ENCODE measurements around the gene ADCK2.

Gene ADCK2

GRCh38 chr7:140638173-140638791 is 34.5 kb upstream of the ADCK2 start:
- H3K9ac ChIP-seq (ENCODE audit: low read length), result no peak overlapping the region
- no peaks in the 10 kb centered on the region for H3K79me2 ChIP-seq (ENCODE audit: insufficient read depth, low read length)
- H3K4me3 ChIP-seq (ENCODE audit: low read depth, low read length, poor library complexity, severe bottlenecking), result no peak overlapping the region
- H2AFZ ChIP-seq (ENCODE audit: low read length), result no peak overlapping the region
- H3K9me3 ChIP-seq (ENCODE audit: low read length), result no peaks in the 10 kb centered on the region
- TF ChIP-seq CTCF (IDR thresholded peaks at IDR 0.05; ENCODE audit: low read length), result no peak
- TF ChIP-seq EZH2 (IDR thresholded peaks at IDR 0.05; ENCODE audit: borderline replicate concordance, low read length), result no peak
- peaks cover 11% of the 10 kb centered on the region; the same call in 1 of the 2 replicates for H3K27me3 ChIP-seq (ENCODE audit: insufficient read depth, low read length)
- H3K36me3 ChIP-seq (ENCODE audit: insufficient read depth, low read length), result no peaks in the 10 kb centered on the region
- H3K4me2 ChIP-seq (ENCODE audit: low read length), result no peak overlapping the region
- no peak overlapping the region for H3K27ac ChIP-seq (ENCODE audit: low read depth, low read length, poor library complexity, severe bottlenecking)
- H3K9me2 ChIP-seq (ENCODE audit: low read depth, low read length), result no peaks in the 10 kb centered on the region
- peaks cover 4% of the 10 kb centered on the region for H3K4me1 ChIP-seq (ENCODE audit: insufficient read depth, low read length, severe bottlenecking)
- no peaks in the 10 kb centered on the region for H3F3A ChIP-seq (ENCODE audit: insufficient read depth, low read length)
- no peaks in the 10 kb centered on the region for H4K20me1 ChIP-seq (ENCODE audit: insufficient read depth, low read length)

GRCh38 chr7:140639366-140640053 is 33.2 kb upstream of the ADCK2 start:
- Histone ChIP-seq H3K79me2 (ENCODE audit: insufficient read depth, low read length) (no peaks in the 10 kb centered on the region), H3K27ac (ENCODE audit: low read depth, low read length, poor library complexity, severe bottlenecking) (no peak overlapping the region), H3K9me3 (ENCODE audit: low read length) (no peaks in the 10 kb centered on the region), H3K4me1 (ENCODE audit: insufficient read depth, low read length, severe bottlenecking) (peaks cover 4% of the 10 kb centered on the region), H3K36me3 (ENCODE audit: insufficient read depth, low read length) (no peaks in the 10 kb centered on the region), H3K27me3 (ENCODE audit: insufficient read depth, low read length) (peaks cover 11% of the 10 kb centered on the region; the same call in 1 of the 2 replicates), H4K20me1 (ENCODE audit: insufficient read depth, low read length) (no peaks in the 10 kb centered on the region), H3K9me2 (ENCODE audit: low read depth, low read length) (no peaks in the 10 kb centered on the region), H2AFZ (ENCODE audit: low read length) (no peak overlapping the region), H3K9ac (ENCODE audit: low read length) (no peak overlapping the region), H3F3A (ENCODE audit: insufficient read depth, low read length) (no peaks in the 10 kb centered on the region), H3K4me3 (ENCODE audit: low read depth, low read length, poor library complexity, severe bottlenecking) (peak overlapping the region; percentile 13), H3K4me2 (ENCODE audit: low read length) (peak overlapping the region; percentile 22; the same call in 1 of the 2 replicates)
- TF ChIP-seq CTCF (IDR thresholded peaks at IDR 0.05; ENCODE audit: low read length) (no peak), EZH2 (IDR thresholded peaks at IDR 0.05; ENCODE audit: borderline replicate concordance, low read length) (no peak)

GRCh38 chr7:140640060-140640637 is 32.6 kb upstream of the ADCK2 start:
- Histone ChIP-seq H3K4me3 (ENCODE audit: low read depth, low read length, poor library complexity, severe bottlenecking) (peak overlapping the region; percentile 13), H3K36me3 (ENCODE audit: insufficient read depth, low read length) (no peaks in the 10 kb centered on the region), H3K4me1 (ENCODE audit: insufficient read depth, low read length, severe bottlenecking) (peaks cover 4% of the 10 kb centered on the region), H3F3A (ENCODE audit: insufficient read depth, low read length) (no peaks in the 10 kb centered on the region), H3K9me2 (ENCODE audit: low read depth, low read length) (no peaks in the 10 kb centered on the region), H4K20me1 (ENCODE audit: insufficient read depth, low read length) (no peaks in the 10 kb centered on the region), H3K9ac (ENCODE audit: low read length) (no peak overlapping the region), H3K27me3 (ENCODE audit: insufficient read depth, low read length) (peaks cover 14% of the 10 kb centered on the region; the same call in 1 of the 2 replicates), H3K79me2 (ENCODE audit: insufficient read depth, low read length) (no peaks in the 10 kb centered on the region), H3K4me2 (ENCODE audit: low read length) (peak overlapping the region; percentile 22; the same call in 1 of the 2 replicates), H3K9me3 (ENCODE audit: low read length) (no peaks in the 10 kb centered on the region), H2AFZ (ENCODE audit: low read length) (no peak overlapping the region), H3K27ac (ENCODE audit: low read depth, low read length, poor library complexity, severe bottlenecking) (no peak overlapping the region)
- TF ChIP-seq EZH2 (IDR thresholded peaks at IDR 0.05; ENCODE audit: borderline replicate concordance, low read length), result no peak
- TF ChIP-seq CTCF (IDR thresholded peaks at IDR 0.05; ENCODE audit: low read length), result no peak
